Calu3 (cell line): Measurements from ENCODE around the gene MAF. TPM values are rescaled to one million over a fixed set of nuclear protein-coding genes. Genes with fewer than 3 reads are reported as not detected.

Experiments
- BruUV-seq: library from RNA; stranded (reverse); fragments of 400-500 nt; replicated peaks from 2 replicates; lab custom pipeline; 2021; lab: Mats Ljungman, UMichigan
- CTCF ChIA-PET: fragments of 300-600 bp; sonication (Branson Sonifier 250); formaldehyde crosslinking; loops from one replicate; lab custom pipeline; 2022; ENCODE audit warnings: antibody characterized with exemption; lab: Charles Lee
- DNase-seq: peaks from one replicate; pipeline ENCODE4 v3.0.0; 2022
- H3K27ac Mint-ChIP-seq: one replicate; pipeline ENCODE4 v1.8.0; 2022; ENCODE audit warnings: mixed read lengths; ENCODE audit not compliant: unreplicated experiment
- H3K27me3 Mint-ChIP-seq: one replicate; pipeline ENCODE4 v1.8.0; 2022; ENCODE audit warnings: mixed read lengths; ENCODE audit not compliant: unreplicated experiment
- H3K36me3 Mint-ChIP-seq: one replicate; pipeline ENCODE4 v1.8.0; 2022; ENCODE audit warnings: mild to moderate bottlenecking, moderate library complexity, mixed read lengths; ENCODE audit not compliant: insufficient read depth, unreplicated experiment
- H3K4me1 Mint-ChIP-seq: one replicate; pipeline ENCODE4 v1.8.0; 2022; ENCODE audit warnings: mild to moderate bottlenecking, low read depth, mixed read lengths; ENCODE audit not compliant: unreplicated experiment
- H3K4me3 Mint-ChIP-seq: one replicate; pipeline ENCODE4 v1.8.0; 2022; ENCODE audit warnings: mild to moderate bottlenecking, low read depth, moderate library complexity, mixed read lengths; ENCODE audit not compliant: unreplicated experiment
- H3K9me3 Mint-ChIP-seq: one replicate; pipeline ENCODE4 v1.8.0; 2022; ENCODE audit warnings: low read depth, mixed read lengths; ENCODE audit not compliant: unreplicated experiment
- intact Hi-C: fragments of 100-400 bp; cut with micrococcal nuclease; formaldehyde crosslinking; loops from one replicate; pipeline ENCODE4 v1.10.0; 2022; ENCODE audit not compliant: unreplicated experiment
- total RNA-seq: library from RNA; stranded (reverse); gene quantifications from 2 replicates; pipeline ENCODE4 v1.2.3, GENCODE V29; 2022
- TF ChIP-seq, protein P1 (sequence below): fragments of 200-600 bp; IDR thresholded peaks from one replicate; pipeline ENCODE4 v1.8.0; 2022; ENCODE audit warnings: antibody characterized with exemption; ENCODE audit not compliant: unreplicated experiment

MAF gene
- total RNA-seq, 1 experiment from 2014 or later, result 0.97 TPM

- CTCF ChIA-PET, result no interaction called here
Observed at GRCh38 chr16:79609861-79610260, 9.3 kb upstream of the MAF start.

DNA sequence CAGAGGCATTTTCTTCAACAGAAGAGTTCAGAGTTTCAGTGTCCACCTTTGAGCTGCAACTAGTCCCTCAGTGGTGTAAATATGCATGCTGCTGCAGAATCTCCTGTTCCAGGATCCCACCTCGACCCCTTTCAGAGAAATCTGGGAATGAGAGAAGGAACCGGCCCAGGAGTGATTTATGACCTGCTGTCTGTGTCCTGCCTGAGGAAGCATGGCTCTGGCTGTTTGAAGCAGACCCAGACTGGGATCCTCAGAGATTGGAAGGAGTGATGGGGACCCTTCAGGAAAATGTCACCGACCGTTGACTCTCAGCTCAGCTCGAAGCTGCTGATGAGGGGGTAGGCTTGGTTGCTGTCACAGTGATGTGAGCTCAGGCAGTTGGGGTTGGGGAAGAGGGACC is 8.4 kb upstream of the MAF start:
- Mint-ChIP-seq H3K4me1 (peaks cover 24% of the 10 kb centered on the region), H3K4me3 (no peak overlapping the region), H3K27ac (no peak overlapping the region), H3K36me3 (no peaks in the 10 kb centered on the region), H3K9me3 (no peaks in the 10 kb centered on the region), H3K27me3 (peaks cover 64% of the 10 kb centered on the region)
- CTCF ChIA-PET, result no interaction called here
- TF ChIP-seq, protein P1, sequence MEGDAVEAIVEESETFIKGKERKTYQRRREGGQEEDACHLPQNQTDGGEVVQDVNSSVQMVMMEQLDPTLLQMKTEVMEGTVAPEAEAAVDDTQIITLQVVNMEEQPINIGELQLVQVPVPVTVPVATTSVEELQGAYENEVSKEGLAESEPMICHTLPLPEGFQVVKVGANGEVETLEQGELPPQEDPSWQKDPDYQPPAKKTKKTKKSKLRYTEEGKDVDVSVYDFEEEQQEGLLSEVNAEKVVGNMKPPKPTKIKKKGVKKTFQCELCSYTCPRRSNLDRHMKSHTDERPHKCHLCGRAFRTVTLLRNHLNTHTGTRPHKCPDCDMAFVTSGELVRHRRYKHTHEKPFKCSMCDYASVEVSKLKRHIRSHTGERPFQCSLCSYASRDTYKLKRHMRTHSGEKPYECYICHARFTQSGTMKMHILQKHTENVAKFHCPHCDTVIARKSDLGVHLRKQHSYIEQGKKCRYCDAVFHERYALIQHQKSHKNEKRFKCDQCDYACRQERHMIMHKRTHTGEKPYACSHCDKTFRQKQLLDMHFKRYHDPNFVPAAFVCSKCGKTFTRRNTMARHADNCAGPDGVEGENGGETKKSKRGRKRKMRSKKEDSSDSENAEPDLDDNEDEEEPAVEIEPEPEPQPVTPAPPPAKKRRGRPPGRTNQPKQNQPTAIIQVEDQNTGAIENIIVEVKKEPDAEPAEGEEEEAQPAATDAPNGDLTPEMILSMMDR, result no peak
- no TSS peak for BruUV-seq
- intact Hi-C loops, result no loop called here
- DNase-seq, result no peak

More at GRCh38 chr16:79609861-79610260, 9.3 kb upstream of the MAF start:
- intact Hi-C loops, result no loop called here
- Mint-ChIP-seq H3K27ac (no peak overlapping the region), H3K27me3 (peaks cover 55% of the 10 kb centered on the region), H3K36me3 (no peaks in the 10 kb centered on the region), H3K9me3 (no peaks in the 10 kb centered on the region), H3K4me3 (no peak overlapping the region), H3K4me1 (peaks cover 24% of the 10 kb centered on the region)
- DNase-seq, result no peak
- no TSS peak for BruUV-seq
- TF ChIP-seq, protein P1, result no peak

GRCh38 chr16:79607587-79607986 is 7.0 kb upstream of the MAF start:
- Mint-ChIP-seq H3K4me1 (peaks cover 19% of the 10 kb centered on the region), H3K27me3 (peaks cover 66% of the 10 kb centered on the region), H3K36me3 (no peaks in the 10 kb centered on the region), H3K4me3 (no peak overlapping the region), H3K9me3 (no peaks in the 10 kb centered on the region), H3K27ac (no peak overlapping the region)
- no peak for DNase-seq
- CTCF ChIA-PET, result interaction anchor here (0.7 kb wide), 1 partner anchor 44 kb away, joined by 3 read pairs; no protein-coding TSS in a partner anchor
- TF ChIP-seq, protein P1, result no peak
- intact Hi-C loops, result no loop called here
- no TSS peak for BruUV-seq

- CTCF ChIA-PET, result no interaction called here
- intact Hi-C loops, result no loop called here
- BruUV-seq, result no TSS peak
- TF ChIP-seq, protein P1, result no peak
- Mint-ChIP-seq H3K36me3 (peaks cover 11% of the 10 kb centered on the region), H3K27ac (no peak overlapping the region), H3K4me1 (peaks cover 27% of the 10 kb centered on the region), H3K27me3 (peaks cover 66% of the 10 kb centered on the region), H3K9me3 (no peaks in the 10 kb centered on the region), H3K4me3 (no peak overlapping the region)
- DNase-seq, result no peak
Observed at GRCh38 chr16:79605999-79606398, 5.5 kb upstream of the MAF start.
